H9 (cell line): ENCODE data around the gene FLNC. TPM values are rescaled to one million over a fixed set of nuclear protein-coding genes. Genes with fewer than 3 reads are reported as not detected.
A peak's percentile ranks its signal among the peaks of the same experiment; 100 is the strongest.

Experiments
- DNase-seq: peaks from one replicate; pipeline ENCODE4 v3.0.0-alpha.2; 2017
- H2AFZ ChIP-seq: one replicate; pipeline ENCODE4 v1.6.1; 2013; ENCODE audit warnings: mild to moderate bottlenecking, low read length, control low read depth, moderate library complexity
- H2AK5ac ChIP-seq: 2 replicates; pipeline ENCODE4 v1.6.1; 2013; ENCODE audit warnings: low read length, control low read depth, mixed read lengths; ENCODE audit not compliant: insufficient read length
- H2BK120ac ChIP-seq: one replicate; pipeline ENCODE4 v1.6.1; 2013; ENCODE audit warnings: low read depth, mild to moderate bottlenecking, low read length, control low read depth, inconsistent platforms; ENCODE audit not compliant: poor library complexity, severe bottlenecking
- H2BK12ac ChIP-seq: 2 replicates; pipeline ENCODE4 v1.6.1; 2013; ENCODE audit warnings: low read length, control low read depth, mixed read lengths, low read depth; ENCODE audit not compliant: insufficient read length
- H2BK15ac ChIP-seq: 2 replicates; pipeline ENCODE4 v1.6.1; 2013; ENCODE audit warnings: low read depth, low read length, control low read depth
- H2BK20ac ChIP-seq: one replicate; pipeline ENCODE4 v1.6.1; 2013; ENCODE audit warnings: low read depth, mild to moderate bottlenecking, low read length, control low read depth, inconsistent platforms; ENCODE audit not compliant: poor library complexity, severe bottlenecking
- H2BK5ac ChIP-seq: 2 replicates; pipeline ENCODE4 v1.6.1; 2013; ENCODE audit warnings: low read length, control low read depth, mixed read lengths; ENCODE audit not compliant: insufficient read length
- H3K14ac ChIP-seq: 2 replicates; pipeline ENCODE4 v1.6.1; 2013; ENCODE audit warnings: low read length, control low read depth; ENCODE audit not compliant: insufficient read depth
- H3K18ac ChIP-seq: 2 replicates; pipeline ENCODE4 v1.6.1; 2013; ENCODE audit warnings: low read depth, mild to moderate bottlenecking, mixed read lengths, low read length, control low read depth; ENCODE audit not compliant: insufficient read length
- H3K23ac ChIP-seq: 2 replicates; pipeline ENCODE4 v1.6.1; 2013; ENCODE audit warnings: low read length, control low read depth, mixed read lengths, low read depth; ENCODE audit not compliant: insufficient read length
- H3K23me2 ChIP-seq: 2 replicates; pipeline ENCODE4 v1.6.1; 2013; ENCODE audit warnings: low read depth, mild to moderate bottlenecking, mixed read lengths, low read length, control low read depth; ENCODE audit not compliant: insufficient read length, poor library complexity, severe bottlenecking
- H3K27ac ChIP-seq: 2 replicates; pipeline ENCODE4 v1.5.1; 2013; ENCODE audit warnings: low read length, control low read depth, mixed read lengths, low read depth; ENCODE audit not compliant: insufficient read length
- H3K27me3 ChIP-seq: 2 replicates; pipeline ENCODE4 v1.6.1; 2013; ENCODE audit warnings: low read length, control low read depth, inconsistent platforms; ENCODE audit not compliant: insufficient read depth
- H3K4ac ChIP-seq: 2 replicates; pipeline ENCODE4 v1.6.1; 2013; ENCODE audit warnings: low read depth, mild to moderate bottlenecking, control low read depth, inconsistent platforms, low read length, moderate library complexity
- H3K4me1 ChIP-seq: 2 replicates; pipeline ENCODE4 v1.6.1; 2013; ENCODE audit warnings: low read length, control low read depth, inconsistent platforms; ENCODE audit not compliant: insufficient read depth
- H3K4me2 ChIP-seq: 2 replicates; pipeline ENCODE4 v1.6.1; 2013; ENCODE audit warnings: low read length, control low read depth, mixed read lengths; ENCODE audit not compliant: insufficient read length, insufficient read depth
- H3K56ac ChIP-seq: 2 replicates; pipeline ENCODE4 v1.6.1; 2013; ENCODE audit warnings: low read depth, mild to moderate bottlenecking, mixed read lengths, low read length, control low read depth; ENCODE audit not compliant: insufficient read length
- H3K79me1 ChIP-seq: 2 replicates; pipeline ENCODE4 v1.6.1; 2013; ENCODE audit warnings: low read depth, mild to moderate bottlenecking, moderate library complexity, low read length, control low read depth, inconsistent platforms; ENCODE audit not compliant: insufficient read depth, poor library complexity, severe bottlenecking
- H3K79me2 ChIP-seq: 2 replicates; pipeline ENCODE4 v1.6.1; 2013; ENCODE audit warnings: low read length, control low read depth, inconsistent platforms; ENCODE audit not compliant: insufficient read depth
- H3K9ac ChIP-seq: 2 replicates; pipeline ENCODE4 v1.6.1; 2013; ENCODE audit warnings: low read length, control low read depth, mixed read lengths; ENCODE audit not compliant: insufficient read length; ENCODE audit errors: extremely low read depth
- H3K9me3 ChIP-seq: one replicate; pipeline ENCODE4 v1.6.1; 2013; ENCODE audit warnings: low read depth, low read length, inconsistent platforms; ENCODE audit not compliant: control insufficient read depth
- H3T11ph ChIP-seq: one replicate; pipeline ENCODE4 v1.6.1; 2013; ENCODE audit warnings: mild to moderate bottlenecking, low read length, control low read depth, inconsistent platforms
- H4K20me1 ChIP-seq: one replicate; pipeline ENCODE4 v1.6.1; 2013; ENCODE audit not compliant: control insufficient read depth, insufficient read length, insufficient read depth
- H4K5ac ChIP-seq: 2 replicates; pipeline ENCODE4 v1.6.1; 2013; ENCODE audit warnings: low read depth, mild to moderate bottlenecking, mixed read lengths, low read length, control low read depth; ENCODE audit not compliant: insufficient read length
- H4K8ac ChIP-seq: replicated peaks from 2 replicates; pipeline ENCODE4 v1.6.1; 2013; ENCODE audit warnings: low read length, control low read depth, mixed read lengths, low read depth; ENCODE audit not compliant: insufficient read length
- H4K91ac ChIP-seq: 2 replicates; pipeline ENCODE4 v1.6.1; 2013; ENCODE audit warnings: low read depth, mild to moderate bottlenecking, moderate library complexity, mixed read lengths, low read length, control low read depth; ENCODE audit not compliant: insufficient read length
- H3K27ac Mint-ChIP-seq, 3 experiments: 2 replicates in 2 of 3; 3 replicates in 1 of 3; pipeline ENCODE4 v1.8.0; 2020 to 2021; ENCODE audit warnings: mixed read lengths in 3 of 3, mild to moderate bottlenecking in 1 of 3, moderate library complexity in 1 of 3
- H3K27me3 Mint-ChIP-seq: 2 replicates; pipeline ENCODE4 v1.8.0; 2021; ENCODE audit warnings: low read depth, mild to moderate bottlenecking, moderate library complexity, mixed read lengths
- H3K36me3 Mint-ChIP-seq, 3 experiments: 2 replicates in 2 of 3; 3 replicates in 1 of 3; pipeline ENCODE4 v1.8.0; 2020 to 2021; ENCODE audit warnings: low read depth in 3 of 3, mixed read lengths in 3 of 3; ENCODE audit not compliant: insufficient read depth in 1 of 3
- H3K4me1 Mint-ChIP-seq, 2 experiments: 2 replicates each; pipeline ENCODE4 v1.8.0; 2020; ENCODE audit warnings: mixed read lengths in 2 of 2
- H3K4me3 Mint-ChIP-seq, 2 experiments: 2 replicates in 1 of 2; 3 replicates in 1 of 2; pipeline ENCODE4 v1.8.0; 2020 to 2021; ENCODE audit warnings: mild to moderate bottlenecking in 2 of 2, mixed read lengths in 2 of 2, moderate library complexity in 1 of 2
- H3K9me3 Mint-ChIP-seq, 2 experiments: 2 replicates in 1 of 2; 3 replicates in 1 of 2; pipeline ENCODE4 v1.8.0; 2020; ENCODE audit warnings: mild to moderate bottlenecking in 2 of 2, mixed read lengths in 2 of 2, moderate library complexity in 1 of 2
- WGBS: extraction: QIAGEN DNeasy Blood & Tissue Kit; methylation state at CpG from one replicate; pipeline ENCODE4 v1.1.7; 2013; ENCODE audit warnings: missing lambda C conversion rate, low lambda C conversion rate, mixed read lengths; ENCODE audit not compliant: insufficient read length; ENCODE audit errors: extremely low coverage; 5-methylcytosine and 5-hydroxymethylcytosine counted together
- total RNA-seq: library from RNA; stranded (reverse); gene quantifications from 2 replicates; pipeline ENCODE4 v1.2.1, GENCODE V29; 2021
- TF ChIP-seq, protein P1 (sequence below): fragments of 200-600 bp; sonication (generic); conservative IDR thresholded peaks from 3 replicates; pipeline ENCODE4 v1.8.0; 2021; ENCODE audit warnings: antibody characterized with exemption, mild to moderate bottlenecking

FLNC gene
- total RNA-seq, 1 experiment from 2014 or later = 12.2 TPM

DNA sequence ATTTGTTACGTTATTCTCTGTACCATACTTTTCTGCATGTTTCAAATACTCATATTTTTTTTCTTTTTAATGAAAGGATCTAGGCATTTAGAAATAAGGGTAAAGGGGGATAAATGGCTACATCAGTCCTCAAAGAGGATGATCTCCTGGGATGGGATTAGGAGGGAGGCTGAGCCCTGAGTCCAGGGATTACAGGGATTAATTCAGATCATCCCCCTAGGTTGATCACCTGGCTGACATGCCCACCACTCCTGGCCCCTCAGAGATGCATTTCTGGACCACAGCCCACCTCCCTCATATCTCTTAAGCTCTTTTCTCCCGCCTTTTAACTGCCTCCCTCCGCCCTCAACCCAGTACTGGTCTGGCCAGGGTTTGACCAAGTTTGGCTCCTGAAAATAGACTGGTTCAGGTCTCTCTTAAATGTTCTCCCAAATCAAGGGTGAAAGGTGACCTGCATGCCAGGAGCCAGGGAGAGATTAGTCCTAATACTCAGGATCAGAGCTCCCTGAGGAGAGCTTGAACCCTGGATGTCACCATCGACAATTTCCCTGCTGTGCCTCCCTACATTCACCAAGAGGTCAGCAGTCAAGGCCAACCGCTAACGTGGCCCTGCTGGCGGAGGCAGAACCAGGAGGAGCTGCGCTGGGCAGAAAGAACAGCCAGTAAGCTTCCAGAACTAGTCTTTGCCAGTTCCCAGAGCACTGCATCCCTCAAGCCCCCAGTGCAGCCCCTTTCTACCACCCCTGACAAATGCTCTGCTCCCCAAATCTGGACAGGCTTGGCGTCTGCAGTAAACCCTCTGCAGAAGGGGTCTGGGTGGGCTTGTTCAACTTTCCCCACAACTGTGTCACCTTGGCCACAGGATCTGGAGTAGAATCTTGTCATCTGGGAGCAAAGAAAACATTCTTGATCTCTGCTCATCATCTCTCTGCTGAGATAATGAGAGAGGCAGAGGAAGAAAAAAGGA, 41.5 kb upstream of the FLNC start:
- Histone ChIP-seq H4K91ac (no peak overlapping the region), H2BK120ac (no peak overlapping the region), H2BK5ac (no peak overlapping the region), H3K56ac (no peak overlapping the region), H3K4ac (no peak overlapping the region), H4K8ac (no peak overlapping the region), H4K20me1 (no peaks in the 10 kb centered on the region), H3K79me2 (no peaks in the 10 kb centered on the region), H3K9ac (no peak overlapping the region), H2BK12ac (no peak overlapping the region), H2BK15ac (no peak overlapping the region), H3K23ac (no peak overlapping the region), H3K79me1 (no peaks in the 10 kb centered on the region), H2BK20ac (no peak overlapping the region), H3K18ac (no peak overlapping the region), H3K9me3 (no peaks in the 10 kb centered on the region), H3K23me2 (peaks cover 12% of the 10 kb centered on the region), H3T11ph (no peak overlapping the region), H2AFZ (no peak overlapping the region), H3K14ac (no peak overlapping the region), H4K5ac (no peak overlapping the region), H3K27ac (no peak overlapping the region), H3K4me1 (no peaks in the 10 kb centered on the region), H3K27me3 (no peaks in the 10 kb centered on the region), H2AK5ac (no peak overlapping the region), H3K4me2 (no peak overlapping the region)
- peak overlapping the region in 1 of 2 experiments; percentile 24; a peak in 3 of 5 replicates for H3K4me3 Mint-ChIP-seq
- peaks cover 25% of the 10 kb centered on the region for H3K27me3 Mint-ChIP-seq
- peaks cover 0 to 2% (median 0%) of the 10 kb centered on the region in 3 experiments; a peak in 2 of 7 replicates for H3K36me3 Mint-ChIP-seq
- TF ChIP-seq, protein P1, sequence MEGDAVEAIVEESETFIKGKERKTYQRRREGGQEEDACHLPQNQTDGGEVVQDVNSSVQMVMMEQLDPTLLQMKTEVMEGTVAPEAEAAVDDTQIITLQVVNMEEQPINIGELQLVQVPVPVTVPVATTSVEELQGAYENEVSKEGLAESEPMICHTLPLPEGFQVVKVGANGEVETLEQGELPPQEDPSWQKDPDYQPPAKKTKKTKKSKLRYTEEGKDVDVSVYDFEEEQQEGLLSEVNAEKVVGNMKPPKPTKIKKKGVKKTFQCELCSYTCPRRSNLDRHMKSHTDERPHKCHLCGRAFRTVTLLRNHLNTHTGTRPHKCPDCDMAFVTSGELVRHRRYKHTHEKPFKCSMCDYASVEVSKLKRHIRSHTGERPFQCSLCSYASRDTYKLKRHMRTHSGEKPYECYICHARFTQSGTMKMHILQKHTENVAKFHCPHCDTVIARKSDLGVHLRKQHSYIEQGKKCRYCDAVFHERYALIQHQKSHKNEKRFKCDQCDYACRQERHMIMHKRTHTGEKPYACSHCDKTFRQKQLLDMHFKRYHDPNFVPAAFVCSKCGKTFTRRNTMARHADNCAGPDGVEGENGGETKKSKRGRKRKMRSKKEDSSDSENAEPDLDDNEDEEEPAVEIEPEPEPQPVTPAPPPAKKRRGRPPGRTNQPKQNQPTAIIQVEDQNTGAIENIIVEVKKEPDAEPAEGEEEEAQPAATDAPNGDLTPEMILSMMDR = no peak
- no peak for DNase-seq
- peaks cover 18 to 19% of the 10 kb centered on the region in 2 experiments for H3K4me1 Mint-ChIP-seq
- H3K9me3 Mint-ChIP-seq = no peaks in the 10 kb centered on the region
- H3K27ac Mint-ChIP-seq = no peak overlapping the region
- no CpG with 5 or more reads among the region's 9 CpGs for WGBS
